Hepatocyte (in vitro differentiated cells): ENCODE data around the gene SLC6A8. TPM values are rescaled to one million over a fixed set of nuclear protein-coding genes. Genes with fewer than 3 reads are reported as not detected.
A peak's percentile ranks its signal among the peaks of the same experiment; 100 is the strongest.

Source experiments
- DNase-seq: peaks from one replicate; pipeline ENCODE4 v3.0.0-alpha.2; 2016; ENCODE audit warnings: low spot score
- H2AFZ ChIP-seq: fragments of 200-600 bp; sonication (generic); 2 replicates; pipeline ENCODE4 v1.6.0; 2016; ENCODE audit warnings: antibody characterized with exemption, mild to moderate bottlenecking
- H3K27ac ChIP-seq: fragments of 200-600 bp; sonication (generic); 2 replicates; pipeline ENCODE4 v1.5.1; 2016; ENCODE audit warnings: mild to moderate bottlenecking
- H3K27me3 ChIP-seq: fragments of 200-600 bp; sonication (generic); 2 replicates; pipeline ENCODE4 v1.6.1; 2016
- H3K36me3 ChIP-seq: fragments of 200-600 bp; sonication (generic); replicated peaks from 2 replicates; pipeline ENCODE4 v1.5.1; 2016; ENCODE audit warnings: low read depth; ENCODE audit not compliant: insufficient read depth
- H3K4me1 ChIP-seq: fragments of 200-600 bp; sonication (generic); 2 replicates; pipeline ENCODE4 v1.5.1; 2016; ENCODE audit warnings: mild to moderate bottlenecking, moderate library complexity; ENCODE audit not compliant: insufficient read depth
- H3K4me2 ChIP-seq: fragments of 200-600 bp; sonication (generic); 2 replicates; pipeline ENCODE4 v1.6.0; 2016
- H3K4me3 ChIP-seq: fragments of 200-600 bp; sonication (generic); 2 replicates; pipeline ENCODE4 v1.5.1; 2016; ENCODE audit warnings: mild to moderate bottlenecking
- H3K79me2 ChIP-seq: fragments of 200-600 bp; sonication (generic); 2 replicates; pipeline ENCODE4 v1.6.0; 2017; ENCODE audit warnings: mild to moderate bottlenecking
- H3K9me2 ChIP-seq: fragments of 200-600 bp; sonication (generic); replicated peaks from 2 replicates; pipeline ENCODE4 v1.6.0; 2017; ENCODE audit warnings: mild to moderate bottlenecking; ENCODE audit not compliant: insufficient read depth
- H3K9me3 ChIP-seq: fragments of 200-600 bp; sonication (generic); 2 replicates; pipeline ENCODE4 v1.5.1; 2016; ENCODE audit warnings: low read depth, mild to moderate bottlenecking
- H4K20me1 ChIP-seq: fragments of 200-600 bp; sonication (generic); 2 replicates; pipeline ENCODE4 v1.6.0; 2016; ENCODE audit warnings: mild to moderate bottlenecking; ENCODE audit not compliant: insufficient read depth, poor library complexity, severe bottlenecking
- CTCF ChIP-seq: fragments of 200-600 bp; sonication (generic); IDR thresholded peaks from 2 replicates; pipeline ENCODE4 v1.5.1; 2016; ENCODE audit warnings: antibody characterized with exemption, mild to moderate bottlenecking; ENCODE audit not compliant: poor library complexity
- EZH2 ChIP-seq: fragments of 200-600 bp; sonication (generic); IDR thresholded peaks from 2 replicates; pipeline ENCODE4 v1.6.1; 2016; ENCODE audit warnings: antibody characterized with exemption, mild to moderate bottlenecking, borderline replicate concordance
- EZH2phosphoT487 ChIP-seq: fragments of 200-600 bp; sonication (generic); IDR thresholded peaks from one replicate; pipeline ENCODE4 v1.6.1; 2018; ENCODE audit warnings: antibody characterized with exemption, mild to moderate bottlenecking, low read depth, moderate library complexity; ENCODE audit not compliant: unreplicated experiment, severe bottlenecking
- WGBS: methylation state at CpG from one replicate; pipeline ENCODE4 v1.1.6; 2016; ENCODE audit warnings: low lambda C conversion rate; ENCODE audit errors: missing lambda C conversion rate; 5-methylcytosine and 5-hydroxymethylcytosine counted together
- polyA plus RNA-seq: library from polyadenylated mRNA; unstranded; fragments of >200 nt; fragmentation: Nextera tagmentation; extraction: Ambion mirVana; gene quantifications from 2 replicates; pipeline ENCODE4 v1.2.1, GENCODE V29; 2016
- total RNA-seq: library from RNA; depleted of rRNA; stranded (reverse); fragments of >200 nt; gene quantifications from 2 replicates; pipeline ENCODE4 v1.2.3, GENCODE V29; 2014

The SLC6A8 gene
- total and polyA plus RNA-seq, 2 experiments from 2014 or later = 28.4 to 36.7 TPM

- no peak for DNase-seq
Observed at GRCh38 chrX:153645921-153646488, 41.7 kb upstream of the SLC6A8 start.

GRCh38 chrX:153646620-153647373, 40.9 kb upstream of the SLC6A8 start, which contains the start of gene DUSP9:
Gene DUSP9 (plus strand): TSS chrX:153647203. CDS start chrX:153647954, 751 bp downstream.
- Histone ChIP-seq H3K4me2 (peak within 1 kb of the TSS; percentile 74), H3K27ac (no peak within 1 kb of the TSS), H2AFZ (no peak within 1 kb of the TSS), H3K4me1 (no peaks in the 10 kb centered on the region), H3K36me3 (no peaks in the 10 kb centered on the region), H3K4me3 (no peak within 1 kb of the TSS), H3K9me3 (no peaks in the 10 kb centered on the region), H3K9me2 (no peaks in the 10 kb centered on the region), H3K79me2 (no peaks in the 10 kb centered on the region), H4K20me1 (no peaks in the 10 kb centered on the region), H3K27me3 (peaks cover 8% of the 10 kb centered on the region)
- peak; percentile 72 for DNase-seq
- TF ChIP-seq EZH2phosphoT487 = no peak
- no peak for TF ChIP-seq CTCF
- no peak for TF ChIP-seq EZH2
- WGBS = 63% methylated on average over 26 of the region's 53 CpGs

More at GRCh38 chrX:153645921-153646488, 41.7 kb upstream of the SLC6A8 start:
- TF ChIP-seq CTCF (no peak), EZH2 (no peak), EZH2phosphoT487 (no peak)
- no peaks in the 10 kb centered on the region for H4K20me1 ChIP-seq
- H3K27ac ChIP-seq = no peak overlapping the region
- H3K4me1 ChIP-seq = no peaks in the 10 kb centered on the region
- H3K36me3 ChIP-seq = no peaks in the 10 kb centered on the region
- H3K9me3 ChIP-seq = no peaks in the 10 kb centered on the region
- no peaks in the 10 kb centered on the region for H3K79me2 ChIP-seq
- H3K27me3 ChIP-seq = peaks cover 8% of the 10 kb centered on the region
- H3K4me3 ChIP-seq = no peak overlapping the region
- H3K4me2 ChIP-seq = no peak overlapping the region
- H3K9me2 ChIP-seq = no peaks in the 10 kb centered on the region
- WGBS = 61% methylated on average over 10 of the region's 10 CpGs
- no peak overlapping the region for H2AFZ ChIP-seq

- TF ChIP-seq EZH2 = peak; percentile 44
- no peak for TF ChIP-seq EZH2phosphoT487
- TF ChIP-seq CTCF = no peak
- H3K4me1 ChIP-seq = no peaks in the 10 kb centered on the region
- H3K9me2 ChIP-seq = no peaks in the 10 kb centered on the region
- H3K27ac ChIP-seq = no peak overlapping the region
- H3K4me3 ChIP-seq = no peak overlapping the region
- H3K4me2 ChIP-seq = peak overlapping the region; percentile 74
- no peaks in the 10 kb centered on the region for H4K20me1 ChIP-seq
- H3K27me3 ChIP-seq = peaks cover 8% of the 10 kb centered on the region
- H3K9me3 ChIP-seq = no peaks in the 10 kb centered on the region
- H3K36me3 ChIP-seq = no peaks in the 10 kb centered on the region
- H2AFZ ChIP-seq = no peak overlapping the region
- 44% methylated on average over 57 of the region's 85 CpGs for WGBS
- DNase-seq = no peak
- H3K79me2 ChIP-seq = no peaks in the 10 kb centered on the region
Observed at GRCh38 chrX:153647461-153648357, 40.0 kb upstream of the SLC6A8 start.
